GM19397 (cell line): ENCODE data around the gene SHC3.

Source experiments
- ATAC-seq: cut with Tn5 transposase; IDR thresholded peaks from one replicate; pipeline ENCODE4 v1.9.1; 2021; ENCODE audit warnings: mild to moderate bottlenecking, moderate library complexity; ENCODE audit not compliant: unreplicated experiment

The SHC3 gene

DNA sequence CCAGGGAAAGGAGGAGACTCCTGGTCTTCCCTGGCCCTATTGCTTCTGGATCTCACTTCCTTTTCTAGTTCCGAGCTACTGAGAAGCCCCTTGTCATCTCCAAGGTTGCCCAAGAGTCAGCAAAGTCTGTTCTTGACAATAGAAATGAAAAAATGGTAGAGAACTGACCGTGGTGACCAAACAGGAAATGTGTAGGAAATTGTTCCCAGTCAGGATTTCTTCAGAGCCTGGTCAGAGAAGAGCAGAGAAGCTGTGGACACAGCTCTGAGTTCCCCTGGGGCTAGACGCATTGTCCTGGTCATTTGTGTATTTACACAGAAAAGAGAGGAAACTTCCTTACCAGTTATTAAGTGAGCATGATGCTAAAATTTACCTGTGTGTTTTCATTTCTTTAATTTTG is 151.7 kb downstream of the SHC3 start:
- no peak for ATAC-seq

- no peak for ATAC-seq
Observed at GRCh38 chr9:89025553-89025952, 153.1 kb downstream of the SHC3 start.

DNA sequence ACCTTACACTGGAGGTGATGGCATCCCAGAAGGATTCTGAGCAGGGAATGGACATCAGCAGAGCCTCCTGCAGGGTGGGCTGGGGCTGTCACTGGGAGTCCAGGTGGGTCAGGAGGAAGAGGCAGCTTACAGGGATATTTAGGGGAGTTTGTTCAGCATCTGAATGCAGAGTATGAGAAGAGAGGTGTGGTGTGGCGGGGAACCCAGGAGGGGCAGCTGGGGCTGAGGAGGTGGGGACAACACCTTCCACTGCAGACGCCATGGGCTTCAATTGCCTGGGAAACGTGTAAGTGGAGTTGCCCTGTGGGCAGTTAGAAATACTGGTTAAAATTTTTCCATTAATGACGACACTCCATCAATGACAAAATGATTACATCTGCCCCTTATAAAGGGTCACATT is 153.9 kb downstream of the SHC3 start:
- no peak for ATAC-seq

DNA sequence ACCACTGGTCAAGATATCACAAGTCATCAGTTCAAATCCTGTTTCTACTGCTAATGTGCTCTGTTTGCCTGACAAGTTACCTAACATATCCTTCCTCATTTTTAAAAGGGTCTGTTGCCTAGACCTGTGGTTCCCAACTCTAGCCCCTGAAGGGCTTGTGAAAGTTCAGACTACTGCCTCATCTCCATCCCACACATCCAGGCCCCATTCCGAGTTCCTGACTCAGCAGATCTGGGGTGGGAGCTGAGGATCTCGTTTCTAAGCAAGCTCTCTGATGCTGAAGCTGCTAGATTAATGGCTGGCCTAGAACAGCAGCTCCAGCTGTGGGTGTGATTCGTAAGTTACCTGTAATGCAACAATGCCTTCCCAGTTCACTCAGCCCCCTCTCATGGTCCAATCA is 154.9 kb downstream of the SHC3 start:
- ATAC-seq: no peak

DNA sequence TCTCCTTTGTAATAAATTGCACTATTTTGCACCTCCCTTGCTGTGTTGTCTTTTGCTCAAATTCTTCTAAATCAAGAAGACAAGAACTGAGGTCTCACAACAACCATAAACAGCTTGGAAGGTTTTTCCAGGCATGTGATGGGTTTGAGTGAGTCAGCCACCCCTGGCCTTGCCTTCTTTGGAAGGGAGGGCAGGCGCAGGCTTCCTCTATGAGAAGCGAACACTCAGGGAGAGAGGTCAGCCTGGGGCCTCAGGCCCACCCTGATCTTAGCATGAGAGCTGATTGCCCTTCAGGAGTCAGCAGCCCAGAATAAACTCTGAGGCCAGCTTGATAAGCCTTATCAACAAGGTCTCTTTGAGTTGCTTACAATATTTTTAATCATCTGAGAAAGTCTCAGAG is 155.7 kb downstream of the SHC3 start:
- ATAC-seq: no peak

- no peak for ATAC-seq
Observed at GRCh38 chr9:89022001-89022759, 156.4 kb downstream of the SHC3 start.

- no peak for ATAC-seq
Observed at GRCh38 chr9:89021154-89021803, 157.3 kb downstream of the SHC3 start.

- no peak for ATAC-seq
Observed at GRCh38 chr9:89020754-89021153, 157.9 kb downstream of the SHC3 start.

DNA sequence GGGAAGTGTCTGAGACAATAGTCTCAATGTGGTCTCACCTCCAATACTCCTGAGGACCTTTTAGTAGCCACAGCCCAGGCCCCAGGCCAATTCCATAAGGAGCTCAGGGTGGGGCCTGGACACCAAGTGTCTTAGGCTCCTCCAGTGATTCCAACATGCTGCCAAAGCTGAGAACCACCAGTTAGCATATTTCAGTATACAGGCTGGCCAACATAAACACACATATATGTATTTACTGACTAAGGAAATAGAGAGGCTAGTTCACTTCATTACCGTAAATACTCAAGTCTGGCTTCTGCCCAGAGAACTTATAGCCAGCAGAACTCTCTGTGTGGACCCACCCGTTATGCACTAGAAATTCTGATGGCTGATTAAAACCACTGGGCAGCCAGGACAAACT is 163.3 kb downstream of the SHC3 start:
- ATAC-seq: no peak

- ATAC-seq: no peak
Observed at GRCh38 chr9:89014153-89014552, 164.5 kb downstream of the SHC3 start.

DNA sequence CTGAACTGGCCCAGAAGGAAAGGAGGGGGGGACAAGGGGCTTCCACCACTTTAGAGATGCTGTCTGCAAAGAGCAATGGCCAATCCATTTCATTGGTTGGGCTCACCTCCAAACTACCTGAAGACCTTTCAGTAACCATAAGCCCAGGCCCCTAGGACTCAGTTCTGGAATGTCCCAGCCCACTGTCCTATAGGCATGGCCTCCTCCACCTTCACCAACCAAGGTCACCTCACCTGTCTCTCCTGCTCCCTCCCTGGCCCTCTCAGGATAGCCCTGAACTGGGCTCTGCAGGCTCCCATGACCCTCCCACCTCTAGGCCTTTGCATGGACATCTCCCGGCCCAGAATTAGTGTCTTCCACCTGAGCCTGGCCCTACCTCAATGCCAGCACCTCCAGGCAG is 165.0 kb downstream of the SHC3 start:
- ATAC-seq: no peak

DNA sequence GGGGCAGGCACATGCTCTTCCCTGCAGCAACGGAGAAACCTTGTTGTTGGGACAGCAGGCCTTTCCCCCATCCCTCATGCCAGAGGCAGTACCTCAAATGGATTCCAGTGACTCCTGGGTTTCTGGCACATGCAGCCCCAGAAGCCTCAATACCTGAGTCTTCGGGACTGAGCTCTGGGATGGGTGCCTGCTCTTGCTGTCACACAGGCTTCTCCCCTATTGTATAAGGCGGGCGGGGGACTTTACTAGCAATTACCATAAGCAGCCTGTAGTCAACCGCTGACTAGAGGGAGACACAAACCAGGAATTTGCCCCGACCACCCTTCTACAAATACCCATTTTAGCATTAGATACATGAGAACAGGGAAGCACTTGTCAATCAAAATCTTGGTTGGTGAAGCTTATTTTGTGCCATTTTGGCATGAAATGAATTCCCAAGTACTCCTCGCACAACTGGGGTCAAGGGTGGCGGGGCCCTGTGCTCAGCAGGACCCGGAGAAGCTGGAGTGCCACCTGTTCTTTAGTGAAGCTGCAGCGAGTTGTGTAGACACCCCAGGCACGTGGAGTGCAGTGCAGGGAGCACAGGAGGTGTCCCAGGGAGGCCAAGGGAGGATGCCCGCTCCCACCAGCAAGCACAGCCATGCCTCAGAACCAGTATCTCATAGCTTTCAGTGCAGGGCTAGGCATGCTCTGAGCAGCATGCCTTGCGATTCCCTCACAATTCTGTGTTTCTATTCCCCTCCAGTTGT is 166.2 kb downstream of the SHC3 start:
- ATAC-seq: no peak

- ATAC-seq: no peak
Observed at GRCh38 chr9:89011683-89012082, 166.9 kb downstream of the SHC3 start.

DNA sequence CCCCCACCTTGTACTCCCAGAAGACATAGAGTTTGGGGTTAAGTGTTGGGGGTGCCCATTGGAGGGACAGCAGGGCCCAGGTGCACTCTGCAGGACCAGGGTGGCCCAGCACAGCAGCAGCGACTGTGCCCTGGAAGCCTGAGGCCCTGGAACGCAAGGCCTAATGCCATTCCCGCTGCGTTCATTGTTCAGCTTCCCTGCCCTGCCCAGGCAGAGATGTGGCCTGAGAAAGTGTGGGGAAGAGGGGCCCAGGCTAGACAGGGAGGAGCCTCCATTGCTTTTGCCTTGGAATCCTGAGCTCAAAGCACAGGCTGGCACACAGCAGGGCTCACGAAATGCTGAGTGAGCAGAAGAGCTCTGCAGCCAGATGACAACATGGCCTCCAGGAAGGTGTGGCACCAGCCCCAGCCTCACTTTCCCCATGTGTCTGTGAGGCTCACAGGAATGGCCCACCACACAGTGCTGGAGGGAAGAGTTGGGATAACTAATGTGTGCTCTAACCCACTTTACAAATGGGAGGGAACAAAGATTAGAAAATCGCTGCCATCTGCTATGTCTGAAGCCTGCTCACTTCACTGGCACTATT is 168.0 kb downstream of the SHC3 start:
- ATAC-seq: no peak

DNA sequence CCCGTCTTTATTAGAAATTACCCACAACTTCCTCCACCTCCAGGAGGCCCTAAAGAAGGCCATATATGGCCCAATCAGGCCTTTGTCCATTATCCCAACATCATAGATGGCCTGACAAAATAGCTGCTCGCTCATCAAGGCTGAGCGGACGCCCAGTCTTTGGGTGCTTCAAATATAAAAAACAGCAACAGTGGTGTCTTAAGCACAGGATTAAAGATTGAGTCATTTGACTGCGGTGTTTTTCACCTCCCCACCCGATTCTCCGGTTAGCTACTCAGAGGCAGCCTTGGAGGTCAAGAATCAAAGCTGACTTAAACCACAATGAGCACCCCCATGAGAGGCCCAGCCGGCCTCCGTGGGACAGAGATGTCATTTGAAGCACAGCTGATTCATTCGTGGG is 168.6 kb downstream of the SHC3 start:
- no peak for ATAC-seq

DNA sequence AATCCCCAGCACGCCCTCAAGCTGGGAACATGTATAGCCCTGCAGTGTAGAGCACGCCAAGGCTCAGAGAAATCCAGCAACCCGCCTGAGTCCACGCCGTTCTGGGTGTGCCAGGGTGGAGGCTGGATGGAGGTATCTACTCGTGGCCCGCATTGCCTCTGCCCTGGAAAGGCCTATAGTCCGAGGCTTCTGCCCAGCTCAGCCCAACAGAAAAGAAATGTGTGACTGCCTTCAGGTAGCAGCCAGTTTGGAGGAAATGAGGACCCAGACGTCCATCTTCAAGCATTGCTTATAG is 169.1 kb downstream of the SHC3 start:
- ATAC-seq: no peak

DNA sequence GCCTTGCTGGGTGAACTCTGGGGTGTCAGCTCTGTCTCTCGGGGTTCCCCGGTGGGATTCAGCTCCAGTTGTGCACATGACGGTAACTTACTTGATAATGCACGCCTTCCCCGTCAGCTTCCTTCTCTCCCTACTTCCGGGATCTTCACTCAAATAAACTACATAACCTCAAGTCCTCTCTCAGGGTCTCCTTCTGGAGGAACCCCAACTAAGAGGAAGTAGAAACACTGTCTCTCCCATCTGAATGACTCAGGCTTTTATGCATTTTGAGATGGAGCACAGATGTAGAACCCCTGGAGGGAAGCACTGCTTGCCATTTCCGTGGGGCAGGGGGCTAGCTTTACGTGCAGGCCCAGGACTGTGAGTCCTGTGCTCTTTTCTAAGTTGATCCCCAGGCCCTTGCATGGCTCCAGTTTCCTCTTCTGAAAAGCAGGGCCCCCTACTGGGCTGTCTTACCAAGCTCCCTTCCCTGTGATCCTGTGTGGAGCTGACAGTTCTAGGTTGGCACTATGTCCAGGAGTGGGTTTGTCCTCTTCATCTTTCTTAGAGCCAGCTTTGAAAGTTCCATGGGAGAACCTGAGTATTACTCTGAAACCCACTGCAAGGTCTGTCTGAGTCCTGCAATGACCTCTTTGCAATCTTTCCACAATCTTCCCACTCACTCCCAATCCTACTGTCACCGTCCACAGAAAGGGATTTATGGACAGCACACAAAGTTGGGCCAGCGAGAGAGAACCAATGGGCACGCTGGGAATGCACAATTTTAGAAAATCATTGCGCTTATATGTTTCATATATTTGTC is 169.7 kb downstream of the SHC3 start:
- no peak for ATAC-seq

DNA sequence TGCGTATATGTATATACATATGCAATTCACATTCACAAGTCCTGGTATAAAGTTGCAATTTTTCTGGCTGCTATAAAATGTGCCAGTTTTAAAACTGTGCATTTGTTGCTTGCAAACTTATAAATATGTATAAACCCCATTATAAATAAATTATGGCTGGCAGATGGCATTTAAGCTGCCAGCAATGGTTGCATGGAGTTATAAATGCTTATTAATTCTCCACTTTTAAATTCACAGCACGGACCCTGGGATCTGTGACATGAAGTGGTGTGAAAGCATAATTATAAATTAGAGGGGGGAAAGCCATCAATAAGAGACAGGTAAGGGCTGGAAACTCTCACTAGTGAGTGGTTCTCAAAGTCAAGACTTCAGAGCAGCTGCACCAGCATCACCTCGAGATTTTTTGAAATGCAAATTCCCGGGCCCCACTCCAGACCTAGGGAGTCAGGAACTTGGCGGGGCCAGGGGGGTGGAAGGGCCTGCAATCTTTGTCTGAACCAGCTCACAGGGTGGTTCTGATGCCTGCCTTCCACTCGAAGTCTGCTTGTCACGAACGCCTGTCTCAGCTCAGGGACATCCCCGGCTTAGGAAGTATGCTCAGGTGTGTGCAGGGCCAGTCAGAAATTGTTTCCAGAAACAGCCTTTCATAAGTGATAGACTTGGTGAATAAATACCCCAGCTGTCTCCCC is 170.4 kb downstream of the SHC3 start:
- no peak for ATAC-seq

GRCh38 chr9:89006996-89007967 is 171.3 kb downstream of the SHC3 start:
- no peak for ATAC-seq
